ENCODE data around the gene B4GALT2. TPM values are rescaled to one million over a fixed set of nuclear protein-coding genes. Genes with fewer than 3 reads are reported as not detected.

The B4GALT2 gene
- total RNA-seq, 1 experiment from 2014 or later = 70.9 TPM

GRCh38 chr1:43971336-43971980 lies 7.6 kb upstream of the B4GALT2 start:
- Histone ChIP-seq H3K14ac (ENCODE audit: insufficient read depth, low read length) (no peak overlapping the region), H3K27ac (ENCODE audit: insufficient read length, low read depth, low read length) (no peak overlapping the region), H4K5ac (ENCODE audit: insufficient read length, low read depth, low read length) (no peak overlapping the region), H2BK12ac (ENCODE audit: insufficient read length, low read depth, low read length) (no peak overlapping the region), H3T11ph (ENCODE audit: low read length) (no peak overlapping the region), H2BK15ac (ENCODE audit: low read depth, low read length) (no peak overlapping the region), H3K56ac (ENCODE audit: insufficient read length, low read depth, low read length) (no peak overlapping the region), H3K9ac (ENCODE audit: extremely low read depth, insufficient read length, low read length) (no peak overlapping the region), H3K4me1 (ENCODE audit: insufficient read depth, low read length) (peaks cover 5% of the 10 kb centered on the region; the same call in 1 of the 2 replicates), H3K23me2 (ENCODE audit: insufficient read length, low read depth, low read length, poor library complexity, severe bottlenecking) (peaks cover 18% of the 10 kb centered on the region), H3K4ac (ENCODE audit: low read depth, low read length) (no peak overlapping the region), H3K4me2 (ENCODE audit: insufficient read depth, insufficient read length, low read length) (no peak overlapping the region), H3K79me2 (ENCODE audit: insufficient read depth, low read length) (peaks cover 3% of the 10 kb centered on the region; the same call in 1 of the 2 replicates), H2BK120ac (ENCODE audit: low read depth, low read length, poor library complexity, severe bottlenecking) (no peak overlapping the region), H2BK5ac (ENCODE audit: insufficient read length, low read length) (no peak overlapping the region), H3K27me3 (ENCODE audit: insufficient read depth, low read length) (no peaks in the 10 kb centered on the region), H3K23ac (ENCODE audit: insufficient read length, low read depth, low read length) (no peak overlapping the region), H4K20me1 (ENCODE audit: control insufficient read depth, insufficient read depth, insufficient read length) (no peaks in the 10 kb centered on the region), H3K18ac (ENCODE audit: insufficient read length, low read depth, low read length) (no peak overlapping the region), H3K9me3 (ENCODE audit: control insufficient read depth, low read depth, low read length) (no peaks in the 10 kb centered on the region), H2BK20ac (ENCODE audit: low read depth, low read length, poor library complexity, severe bottlenecking) (no peak overlapping the region), H3K79me1 (ENCODE audit: insufficient read depth, low read depth, low read length, poor library complexity, severe bottlenecking) (peaks cover 9% of the 10 kb centered on the region), H4K91ac (ENCODE audit: insufficient read length, low read depth, low read length) (no peak overlapping the region), H4K8ac (replicated peaks; ENCODE audit: insufficient read length, low read depth, low read length) (no peak overlapping the region), H2AFZ (ENCODE audit: low read length) (no peak overlapping the region), H2AK5ac (ENCODE audit: insufficient read length, low read length) (no peak overlapping the region)
- peaks cover 13 to 34% (median 20%) of the 10 kb centered on the region in 3 experiments; a peak in 6 of 7 replicates for H3K36me3 Mint-ChIP-seq (ENCODE audit: insufficient read depth in 1 of 3, low read depth in 3 of 3)
- no peak overlapping the region for H3K27ac Mint-ChIP-seq
- peaks cover 22 to 27% of the 10 kb centered on the region in 2 experiments for H3K4me1 Mint-ChIP-seq
- no peak for DNase-seq
- no peak for TF ChIP-seq CTCF (conservative IDR thresholded peaks at IDR 0.05)
- H3K9me3 Mint-ChIP-seq = no peaks in the 10 kb centered on the region
- no CpG with 5 or more reads among the region's 17 CpGs for WGBS (ENCODE audit: extremely low coverage, insufficient read length, low lambda C conversion rate)
- H3K4me3 Mint-ChIP-seq = peak overlapping the region; percentile 98 to 100
- peaks cover 1% of the 10 kb centered on the region for H3K27me3 Mint-ChIP-seq (ENCODE audit: low read depth)
